ENCODE measurements around the gene PGRMC2. TPM values are rescaled to one million over a fixed set of nuclear protein-coding genes. Genes with fewer than 3 reads are reported as not detected.

Gene PGRMC2
- polyA plus RNA-seq (ENCODE audit: insufficient read depth in 1 of 5, insufficient read length in 5 of 5, low replicate concordance in 1 of 5): 10 to 100 TPM; 63.8 to 88.2 (median 83.8) TPM
- long read RNA-seq, donor 1, transcript PGRMC2-202 (2 exons, 2,858 nt): minor isoform, 5 of 55 reads
- long read RNA-seq, donor 1, transcript PGRMC2-208 (3 exons, 3,783 nt): major isoform, 44 of 55 reads
- long read RNA-seq, donor 1, partial matches to known transcripts: 6 of 55 reads
- long read RNA-seq, donor 1, other reads (novel, unspliced or antisense): 0 of 55 reads
- long read RNA-seq, donor 2, transcript PGRMC2-208 (3 exons, 3,783 nt): major isoform, 37 of 38 reads
- long read RNA-seq, donor 2, partial matches to known transcripts: 0 of 38 reads
- long read RNA-seq, donor 2, other reads (novel, unspliced or antisense): 0 of 38 reads
- long read RNA-seq, donor 3, transcript PGRMC2-208 (3 exons, 3,783 nt): major isoform, 27 of 32 reads
- long read RNA-seq, donor 3, partial matches to known transcripts: 0 of 32 reads
- long read RNA-seq, donor 3, other reads (novel, unspliced or antisense): 0 of 32 reads
- long read RNA-seq, donor 4, transcript PGRMC2-208 (3 exons, 3,783 nt): major isoform, 29 of 35 reads
- long read RNA-seq, donor 4, transcript PGRMC2-202 (2 exons, 2,858 nt): minor isoform, 6 of 35 reads
- long read RNA-seq, donor 4, partial matches to known transcripts: 0 of 35 reads
- long read RNA-seq, donor 4, other reads (novel, unspliced or antisense): 0 of 35 reads
- long read RNA-seq, donor 5, transcript PGRMC2-208 (3 exons, 3,783 nt): major isoform, 57 of 78 reads
- long read RNA-seq, donor 5, partial matches to known transcripts: 18 of 78 reads
- long read RNA-seq, donor 5, other reads (novel, unspliced or antisense): 0 of 78 reads
- long read RNA-seq, donor 6, transcript PGRMC2-208 (3 exons, 3,783 nt): major isoform, 43 of 44 reads
- long read RNA-seq, donor 6, partial matches to known transcripts: 0 of 44 reads
- long read RNA-seq, donor 6, other reads (novel, unspliced or antisense): 0 of 44 reads
- long read RNA-seq, donor 7, transcript PGRMC2-208 (3 exons, 3,783 nt): major isoform, 67 of 69 reads
- long read RNA-seq, donor 7, partial matches to known transcripts: 0 of 69 reads
- long read RNA-seq, donor 7, other reads (novel, unspliced or antisense): 0 of 69 reads
- long read RNA-seq, donor 8, transcript PGRMC2-208 (3 exons, 3,783 nt): major isoform, 18 of 22 reads
- long read RNA-seq, donor 8, partial matches to known transcripts: 0 of 22 reads
- long read RNA-seq, donor 8, other reads (novel, unspliced or antisense): 0 of 22 reads

GRCh38 chr4:128287141-128287870 is at the start of gene PGRMC2:
Gene PGRMC2 (minus strand): TSS chr4:128287813. CDS start chr4:128287790, 23 bp downstream.
- DNase-seq: peak; percentile 29 to 36

GRCh38 chr4:128335541-128335940 is 47.9 kb upstream of the PGRMC2 start:
- DNase-seq: no peak

GRCh38 chr4:128334256-128334655 is 46.6 kb upstream of the PGRMC2 start:
- no peak for DNase-seq

GRCh38 chr4:128333309-128334018 is 45.9 kb upstream of the PGRMC2 start:
- no peak for DNase-seq

GRCh38 chr4:128332081-128332480 is 44.5 kb upstream of the PGRMC2 start:
- DNase-seq: no peak

GRCh38 chr4:128329638-128330037 is 42.0 kb upstream of the PGRMC2 start:
- DNase-seq: no peak

- no peak for DNase-seq
Observed at GRCh38 chr4:128328106-128328505, 40.5 kb upstream of the PGRMC2 start.

GRCh38 chr4:128323401-128323800 is 35.8 kb upstream of the PGRMC2 start:
- no peak for DNase-seq

- no peak for DNase-seq
Observed at GRCh38 chr4:128322986-128323385, 35.4 kb upstream of the PGRMC2 start.

GRCh38 chr4:128322311-128322710 is 34.7 kb upstream of the PGRMC2 start:
- DNase-seq: no peak

- no peak for DNase-seq
Observed at GRCh38 chr4:128320656-128321055, 33.0 kb upstream of the PGRMC2 start.

GRCh38 chr4:128315756-128316520 is 28.3 kb upstream of the PGRMC2 start:
- DNase-seq: no peak

GRCh38 chr4:128311659-128312403 is 24.2 kb upstream of the PGRMC2 start:
- DNase-seq: no peak

GRCh38 chr4:128310266-128310697 is 22.7 kb upstream of the PGRMC2 start:
- DNase-seq: no peak

- no peak for DNase-seq
Observed at GRCh38 chr4:128309585-128309984, 22.0 kb upstream of the PGRMC2 start.

GRCh38 chr4:128308986-128309385 is 21.4 kb upstream of the PGRMC2 start:
- DNase-seq: no peak

GRCh38 chr4:128307123-128307571 is 19.5 kb upstream of the PGRMC2 start:
- DNase-seq: no peak

GRCh38 chr4:128305942-128306341 is 18.3 kb upstream of the PGRMC2 start:
- no peak for DNase-seq

GRCh38 chr4:128303986-128304385 is 16.4 kb upstream of the PGRMC2 start:
- DNase-seq: no peak
